Skeletal muscle cell (primary cell): ENCODE data around the gene VSIR.

Experiments
- DNase-seq: peaks from one replicate; pipeline ENCODE4 v3.0.0-alpha.2; 2010; ENCODE audit warnings: low read depth
- H3K4me3 ChIP-seq: 2 replicates; pipeline ENCODE4 v1.5.1; 2011; ENCODE audit warnings: low read depth, mild to moderate bottlenecking, control low read depth, low read length, moderate library complexity

VSIR gene

DNA sequence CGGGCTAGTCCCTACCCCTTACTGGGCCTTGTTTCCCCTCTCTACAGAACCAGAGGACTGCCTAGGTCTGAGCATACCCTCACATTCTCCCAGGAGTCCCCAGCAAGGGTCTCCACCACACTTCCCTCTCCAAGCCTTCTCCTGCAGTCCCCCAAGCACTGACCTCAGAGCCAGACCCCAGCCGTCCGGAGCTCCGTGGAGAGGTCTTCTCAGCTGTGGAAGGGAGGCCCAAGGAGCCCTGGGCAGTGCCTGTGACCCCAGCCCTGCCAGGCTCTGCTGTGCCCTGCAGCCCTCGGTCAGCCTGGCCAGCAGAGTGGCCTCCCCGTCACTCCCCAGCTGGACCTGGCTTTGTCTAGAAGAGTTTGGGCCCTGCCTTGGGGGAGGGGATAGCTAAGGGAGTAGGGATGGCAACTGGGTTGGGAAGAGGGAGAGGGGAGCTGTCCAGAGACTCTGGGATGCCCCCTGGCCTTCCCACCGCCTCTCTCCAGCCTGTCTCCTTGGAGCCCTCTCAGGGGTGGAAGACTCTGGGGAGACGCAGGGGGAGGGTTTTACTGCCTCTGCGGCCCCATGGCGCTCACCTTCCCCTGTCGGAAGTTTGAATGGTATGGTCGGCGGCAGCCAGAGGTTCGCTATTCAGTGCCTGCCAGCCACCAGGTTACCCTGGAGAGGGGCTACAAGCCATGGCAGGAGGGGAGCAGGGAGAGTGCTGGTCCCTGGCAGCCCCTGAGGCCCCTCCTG lies 53.7 kb downstream of the VSIR start, which contains the start of gene C10orf105:
Gene C10orf105, minus strand, starts transcription at position 315 of the 738 bp plus-strand sequence. CDS start 3,441 bp downstream, outside the sequence.
- no peak for DNase-seq
- H3K4me3 ChIP-seq: no peak within 1 kb of the TSS

DNA sequence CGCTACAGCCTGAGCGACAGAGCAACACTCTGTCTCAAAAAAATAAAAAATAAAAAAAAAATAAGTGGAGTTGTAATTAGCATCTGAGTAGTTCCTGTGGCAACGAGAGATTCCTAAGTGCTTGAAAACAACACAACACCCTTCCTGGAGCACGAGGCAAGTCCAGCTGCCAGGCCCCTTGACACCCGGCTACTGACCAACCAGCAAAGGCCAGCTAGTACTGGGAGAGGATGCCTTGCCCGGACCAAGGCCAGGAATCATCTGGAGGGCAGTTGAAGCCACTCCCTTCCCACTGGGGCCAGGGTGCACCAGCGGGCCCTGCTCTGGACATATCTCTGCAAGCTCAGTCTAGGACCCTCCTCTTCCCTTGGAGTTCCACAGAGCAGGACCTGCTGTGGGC lies 54.3 kb downstream of the VSIR start:
- no peak overlapping the region for H3K4me3 ChIP-seq

DNA sequence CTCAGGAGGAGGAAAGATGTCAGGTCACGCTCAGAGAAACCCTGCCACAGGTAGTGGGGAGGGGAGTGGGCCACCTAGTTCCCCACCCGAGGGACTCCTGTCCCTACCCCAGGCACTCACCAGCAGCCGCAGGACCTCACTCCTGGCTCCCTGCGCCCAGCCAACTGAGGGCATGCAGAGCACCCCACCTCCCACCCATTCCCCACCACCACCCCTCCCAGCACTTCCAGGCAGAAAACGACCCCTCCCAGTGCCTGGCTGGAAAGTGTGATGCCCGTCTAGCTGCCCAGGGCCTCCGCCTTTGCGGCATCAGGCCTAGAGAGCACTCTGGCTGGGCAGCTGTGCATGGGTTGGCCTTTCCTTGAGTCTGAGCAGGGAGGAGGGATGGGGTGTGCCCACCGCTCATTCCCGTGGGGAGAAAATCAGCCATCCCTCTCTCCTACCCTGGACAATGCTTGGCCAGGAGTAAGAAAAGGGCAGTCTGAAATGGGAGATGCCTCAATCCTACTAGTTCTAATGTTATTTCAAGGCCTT lies 55.1 kb downstream of the VSIR start:
- H3K4me3 ChIP-seq: no peak overlapping the region
- DNase-seq: no peak

More for the DNA sequence above, 54.3 kb downstream of the VSIR start:
- DNase-seq: no peak

GRCh38 chr10:71717551-71717951 lies 55.8 kb downstream of the VSIR start:
- no peak for DNase-seq
- no peak overlapping the region for H3K4me3 ChIP-seq

DNA sequence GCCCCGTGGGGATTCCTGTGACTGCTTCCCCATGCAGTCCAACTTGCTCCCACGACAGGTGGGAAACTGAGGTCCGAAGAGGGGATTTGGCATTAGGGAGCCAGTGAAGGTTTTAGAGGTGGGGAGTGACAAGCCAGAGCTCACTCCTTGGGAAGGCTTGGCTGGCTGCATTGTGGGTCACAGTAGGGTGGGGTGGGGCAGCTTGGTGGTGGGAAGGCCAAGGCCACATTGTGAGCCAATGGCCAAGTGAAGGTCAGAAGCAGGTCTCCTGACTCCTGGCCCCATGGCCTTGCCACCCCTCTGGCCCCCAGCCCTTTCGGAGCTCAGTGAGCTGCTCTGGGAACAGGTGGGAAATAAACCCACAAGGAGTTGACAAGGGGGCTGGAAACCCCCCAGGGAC lies 56.3 kb downstream of the VSIR start:
- no peak for DNase-seq
- no peak overlapping the region for H3K4me3 ChIP-seq

- no peak overlapping the region for H3K4me3 ChIP-seq
- DNase-seq: no peak
These were observed 56.9 kb downstream of the VSIR start for GRCh38 chr10:71716426-71716825.

DNA sequence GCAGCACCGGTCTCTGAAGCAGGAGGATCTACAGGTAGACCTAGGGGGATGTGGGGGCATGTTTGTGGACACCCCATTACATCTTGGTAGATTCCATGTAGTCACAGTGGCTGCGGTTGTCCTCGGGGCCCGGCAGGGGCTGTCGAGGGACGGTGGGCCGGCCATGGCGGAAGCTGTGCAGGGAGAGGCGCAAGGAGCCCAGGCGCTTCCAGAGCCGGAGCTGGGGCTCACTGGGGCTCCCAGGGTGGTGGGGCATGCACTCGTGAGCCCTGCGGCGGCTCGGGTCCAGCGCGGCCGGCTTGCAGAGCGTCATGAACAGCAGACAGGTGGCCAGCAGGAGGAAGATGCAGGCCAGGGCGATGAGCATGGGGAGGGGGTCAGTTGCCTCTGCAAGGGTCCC lies 57.5 kb downstream of the VSIR start:
- H3K4me3 ChIP-seq: no peak overlapping the region
- no peak for DNase-seq

DNA sequence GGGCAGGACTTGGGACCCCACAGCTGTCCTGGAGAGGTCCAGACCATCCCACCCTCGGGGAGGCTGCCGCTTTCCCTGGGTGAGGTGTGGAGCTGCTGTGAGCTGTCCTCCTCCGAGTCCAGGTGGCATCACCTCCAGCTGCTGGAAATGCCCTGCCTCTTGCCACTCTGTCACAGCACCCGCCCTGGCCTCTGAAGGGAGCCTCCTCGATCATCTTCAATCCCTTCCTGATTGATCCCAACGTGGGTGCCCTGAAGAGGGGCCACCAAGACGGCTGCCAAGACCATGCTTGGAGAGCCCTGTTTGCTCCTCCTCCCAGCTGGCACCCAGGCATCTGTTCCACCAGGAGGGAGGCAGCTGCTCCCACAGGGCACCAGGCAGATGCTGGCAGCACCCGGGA lies 58.3 kb downstream of the VSIR start:
- DNase-seq: no peak
- H3K4me3 ChIP-seq: no peak overlapping the region

- H3K4me3 ChIP-seq: no peak overlapping the region
- DNase-seq: no peak
These were observed 58.7 kb downstream of the VSIR start for GRCh38 chr10:71714592-71714991.

GRCh38 chr10:71714031-71714410 lies 59.3 kb downstream of the VSIR start:
- H3K4me3 ChIP-seq: no peak overlapping the region
- DNase-seq: no peak

- peak; percentile 35 for DNase-seq
- no peak overlapping the region for H3K4me3 ChIP-seq
These were observed 59.9 kb downstream of the VSIR start for GRCh38 chr10:71713135-71714030.

- DNase-seq: no peak
- no peak overlapping the region for H3K4me3 ChIP-seq
These were observed 60.7 kb downstream of the VSIR start for GRCh38 chr10:71712572-71713134.

DNA sequence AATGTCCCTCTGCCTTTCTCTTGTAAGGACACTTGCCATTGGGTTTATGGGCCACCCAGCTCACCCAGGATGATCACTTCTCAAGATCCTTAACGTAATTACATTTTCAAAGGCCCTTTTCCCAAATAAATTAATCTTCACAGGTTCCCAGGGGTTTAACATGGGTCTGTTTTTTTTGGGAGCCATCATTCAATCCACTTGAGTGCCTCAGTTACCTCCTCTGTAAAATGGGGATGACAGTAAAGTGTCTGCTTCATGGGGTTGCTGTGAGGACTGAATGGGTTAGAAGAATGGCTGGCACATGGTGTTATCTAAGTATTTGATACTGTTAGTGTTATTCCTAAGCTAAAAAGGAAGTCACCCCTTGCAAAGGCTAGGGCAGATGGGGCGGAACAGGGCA lies 61.1 kb downstream of the VSIR start:
- no peak for DNase-seq
- H3K4me3 ChIP-seq: no peak overlapping the region

GRCh38 chr10:71711052-71711623 lies 62.2 kb downstream of the VSIR start:
- DNase-seq: no peak
- H3K4me3 ChIP-seq: no peak overlapping the region

GRCh38 chr10:71710519-71710918 lies 62.8 kb downstream of the VSIR start:
- no peak for DNase-seq
- no peak overlapping the region for H3K4me3 ChIP-seq

DNA sequence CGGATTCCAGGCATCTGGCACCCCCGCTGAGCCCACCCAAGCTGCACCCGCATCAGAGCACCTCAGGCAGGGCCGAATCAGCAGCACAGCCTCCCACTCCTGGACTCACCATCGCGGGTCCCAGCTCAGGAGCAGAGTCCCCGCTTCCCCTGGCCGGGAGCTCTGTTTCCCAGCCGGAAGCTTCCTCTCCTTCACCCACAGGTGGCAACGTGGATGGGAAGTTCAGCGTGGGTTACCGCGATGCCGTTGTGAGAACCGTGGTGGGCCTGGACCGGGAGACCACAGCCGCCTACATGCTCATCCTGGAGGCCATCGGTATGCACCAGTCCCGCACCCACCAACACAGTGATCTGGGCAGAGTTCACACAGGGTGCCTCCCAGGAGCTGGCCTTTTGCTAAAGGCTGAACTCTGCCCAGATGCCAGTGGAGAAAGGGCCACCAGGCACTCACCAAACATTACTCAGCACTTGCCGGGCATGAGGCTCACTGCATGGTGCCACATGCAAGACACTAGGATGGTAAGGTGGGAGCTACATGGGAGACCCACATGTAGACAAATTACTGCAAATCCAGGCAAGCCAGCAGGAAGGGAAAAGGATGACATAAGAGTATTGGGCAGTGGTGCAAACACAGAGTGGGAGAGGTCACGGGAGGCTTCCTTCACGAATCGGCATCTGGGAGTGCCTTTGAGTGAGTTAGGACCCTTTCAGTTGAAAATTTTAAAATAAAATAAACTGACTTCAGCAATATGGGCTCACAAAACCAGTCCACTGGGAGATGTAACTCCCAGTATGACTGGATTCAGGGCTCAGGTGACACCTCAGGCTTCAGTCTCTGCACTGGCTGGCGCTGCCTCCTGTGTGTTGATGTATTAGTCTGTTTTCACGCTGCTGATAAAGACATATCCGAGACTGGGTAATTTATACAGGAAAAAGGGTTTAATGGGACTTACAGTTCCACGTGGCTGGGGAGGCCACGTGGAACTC lies 64.1 kb downstream of the VSIR start:
- DNase-seq: no peak
- H3K4me3 ChIP-seq: no peak overlapping the region

GRCh38 chr10:71708301-71708703 lies 65.0 kb downstream of the VSIR start:
- no peak for DNase-seq
- no peak overlapping the region for H3K4me3 ChIP-seq

- DNase-seq: no peak
These were observed 66.0 kb downstream of the VSIR start for GRCh38 chr10:71707240-71707789.

More at GRCh38 chr10:71707240-71707789, 66.0 kb downstream of the VSIR start:
- no peak overlapping the region for H3K4me3 ChIP-seq
